Measurements from ENCODE around the gene PRKAG2.
A peak's percentile ranks its signal among the peaks of the same experiment; 100 is the strongest.

The PRKAG2 gene

DNA sequence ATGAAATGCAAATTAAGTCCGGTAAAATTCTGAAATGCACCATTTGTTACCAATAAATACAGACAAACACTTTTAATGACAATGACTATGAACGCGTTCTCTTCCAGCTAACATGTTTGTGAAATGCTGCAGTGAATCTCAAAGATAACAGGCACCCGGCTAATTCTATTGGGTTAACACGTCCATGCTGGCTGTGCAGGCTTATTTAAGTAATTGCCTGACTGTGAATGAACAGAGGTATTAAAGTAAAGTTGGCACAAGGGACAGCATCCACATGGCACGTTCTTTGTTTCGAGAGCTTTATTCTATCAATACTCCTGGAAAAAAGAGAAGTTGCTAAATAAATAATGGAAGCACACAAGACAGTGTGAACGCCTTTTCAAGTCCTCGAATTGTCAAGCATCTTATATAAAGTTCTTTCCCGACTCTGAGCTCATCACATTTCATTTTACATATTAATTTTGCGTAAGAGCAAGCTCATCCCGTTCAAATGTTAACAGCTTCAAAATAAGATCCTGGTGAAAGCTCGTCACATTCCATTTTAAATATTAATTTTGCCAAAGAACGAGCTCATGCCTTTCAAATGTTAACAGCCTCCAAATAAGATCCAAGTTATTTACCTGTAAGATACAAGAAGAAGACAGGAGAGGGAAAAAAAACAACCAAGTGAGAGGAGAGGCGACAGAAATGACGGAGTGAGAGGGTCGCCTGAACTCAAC, 245.9 kb downstream of the PRKAG2 start:
- no peak for DNase-seq

DNA sequence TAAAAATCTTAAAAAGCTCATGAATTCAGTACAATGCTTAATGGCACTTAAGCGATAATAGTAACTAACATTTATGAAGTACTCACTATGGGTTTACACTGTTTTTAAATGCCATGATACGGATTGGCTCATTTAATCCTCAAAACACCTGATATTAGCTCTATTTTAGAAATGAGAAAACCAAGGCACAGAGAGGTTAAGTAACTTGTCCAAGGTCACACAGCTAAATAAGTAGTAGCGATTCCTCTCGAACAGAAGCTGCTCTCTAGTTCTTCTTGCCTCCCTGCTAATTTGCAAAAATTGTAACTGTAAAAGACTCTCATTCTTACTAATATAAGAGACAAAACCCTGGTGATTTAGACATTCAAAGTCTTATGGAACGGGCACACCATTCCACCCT, 246.6 kb downstream of the PRKAG2 start:
- DNase-seq: no peak

DNA sequence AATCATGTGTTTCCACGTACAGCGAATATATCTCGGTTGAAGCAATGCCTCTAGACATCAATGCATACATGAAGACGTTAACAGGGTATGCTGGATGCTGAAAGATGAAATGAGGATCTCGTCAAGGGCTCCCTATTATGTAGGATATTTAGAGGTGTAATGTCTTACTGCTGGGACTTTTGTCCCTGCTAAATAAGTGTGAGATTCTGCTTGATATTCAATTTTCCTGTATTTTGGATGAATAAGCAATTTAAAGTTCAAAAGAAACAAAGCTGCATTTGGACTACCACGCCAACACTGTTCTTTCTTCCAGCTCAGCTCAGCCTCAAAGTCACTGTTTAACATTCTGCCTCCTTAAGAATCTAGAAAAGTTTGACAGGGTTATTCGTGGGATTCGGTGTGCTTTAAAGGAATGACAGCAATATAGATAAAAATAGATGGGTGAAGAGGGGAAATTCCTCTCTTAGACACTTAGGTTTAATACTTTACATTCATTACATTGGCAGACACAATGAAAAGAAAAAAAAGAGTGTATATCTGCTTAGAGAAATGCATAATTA, 247.1 kb downstream of the PRKAG2 start:
- no peak for DNase-seq

DNA sequence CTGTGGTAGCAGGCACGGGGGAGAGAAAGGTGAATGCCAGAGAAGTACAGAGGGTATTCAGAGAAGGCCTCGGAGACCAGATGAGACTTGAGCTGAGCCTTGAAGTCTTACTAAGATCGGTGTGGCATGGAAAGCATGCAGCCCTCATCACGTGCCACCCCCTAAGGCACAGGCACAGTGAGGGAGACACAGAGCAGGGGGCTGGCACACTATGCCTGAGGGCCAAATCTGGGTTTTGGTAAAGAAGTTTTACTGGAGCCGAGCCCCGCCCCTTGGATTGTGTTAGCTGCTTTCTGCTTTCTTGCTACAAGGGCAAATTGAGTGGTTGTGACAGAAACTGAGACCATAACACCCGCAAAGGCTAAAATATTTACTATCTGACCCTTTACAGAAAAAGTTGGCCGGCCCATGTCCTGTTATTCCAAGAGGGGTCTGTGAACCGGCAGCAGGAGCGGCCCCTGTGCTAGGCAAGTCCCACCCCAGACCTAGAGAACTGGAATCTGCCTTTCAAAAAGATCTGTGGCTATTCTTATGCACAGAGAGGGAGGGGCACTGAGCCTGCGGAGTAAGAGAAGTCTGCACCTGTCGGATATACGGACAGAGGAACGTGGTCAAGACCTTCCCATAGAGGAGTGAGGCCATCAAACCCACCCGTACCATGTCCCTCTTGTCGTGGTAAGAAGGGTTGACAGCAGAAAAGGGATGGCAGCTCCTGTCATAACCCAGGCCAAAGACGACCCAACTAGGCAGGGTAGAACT, 247.9 kb downstream of the PRKAG2 start:
- no peak for DNase-seq

DNA sequence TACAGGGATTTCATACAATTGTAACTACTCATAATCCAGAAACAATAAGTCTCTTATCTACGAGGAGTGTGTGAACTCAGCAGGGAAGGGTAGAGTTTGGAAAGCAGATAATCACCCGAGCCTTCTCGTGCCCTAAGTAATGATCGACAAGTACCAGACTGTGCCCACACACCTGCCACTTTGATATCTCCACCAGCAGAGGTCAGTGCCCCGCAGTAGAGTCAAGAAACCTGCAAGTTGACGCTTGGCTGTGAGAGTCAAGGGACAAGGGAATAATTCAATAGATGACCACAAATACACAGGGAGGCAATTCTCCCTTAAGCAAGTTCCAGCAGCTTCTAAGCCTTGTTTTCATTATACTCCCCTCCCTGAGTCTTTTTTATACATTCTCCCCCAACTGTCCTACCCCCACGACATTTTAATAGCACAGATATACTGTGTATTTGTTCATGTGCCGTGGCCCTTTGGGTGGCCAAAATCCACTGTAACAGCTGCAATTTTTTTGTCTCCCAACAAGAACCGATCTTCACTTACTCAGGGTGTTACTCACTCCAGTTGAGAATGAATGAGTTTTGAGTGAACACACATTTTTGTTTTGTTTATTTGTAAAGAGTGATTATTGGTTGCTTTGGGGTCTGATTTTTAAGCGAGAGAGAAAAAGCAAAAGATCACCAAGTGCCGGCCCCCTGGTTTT, 250.3 kb downstream of the PRKAG2 start:
- DNase-seq: peak; percentile 10

DNA sequence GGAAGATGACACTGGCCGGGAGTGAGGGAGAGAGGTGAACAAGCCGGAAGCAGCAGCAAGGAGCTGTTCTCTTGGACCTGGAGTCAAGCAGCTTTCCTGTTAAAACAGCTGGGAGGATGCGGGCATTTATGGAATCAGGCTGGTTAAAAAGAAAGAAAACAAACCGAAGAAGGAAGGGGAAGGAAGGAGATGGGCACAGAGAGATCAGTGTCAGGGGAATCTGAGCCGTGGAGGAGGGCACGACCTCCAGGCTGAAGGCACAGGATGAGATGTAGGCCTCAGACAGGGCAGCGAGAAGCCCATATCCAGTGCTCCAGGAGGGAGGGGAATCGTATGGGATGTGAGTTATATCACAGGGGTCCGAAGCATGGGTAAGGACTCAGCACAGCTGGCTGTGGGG, 251.3 kb downstream of the PRKAG2 start:
- no peak for DNase-seq

DNA sequence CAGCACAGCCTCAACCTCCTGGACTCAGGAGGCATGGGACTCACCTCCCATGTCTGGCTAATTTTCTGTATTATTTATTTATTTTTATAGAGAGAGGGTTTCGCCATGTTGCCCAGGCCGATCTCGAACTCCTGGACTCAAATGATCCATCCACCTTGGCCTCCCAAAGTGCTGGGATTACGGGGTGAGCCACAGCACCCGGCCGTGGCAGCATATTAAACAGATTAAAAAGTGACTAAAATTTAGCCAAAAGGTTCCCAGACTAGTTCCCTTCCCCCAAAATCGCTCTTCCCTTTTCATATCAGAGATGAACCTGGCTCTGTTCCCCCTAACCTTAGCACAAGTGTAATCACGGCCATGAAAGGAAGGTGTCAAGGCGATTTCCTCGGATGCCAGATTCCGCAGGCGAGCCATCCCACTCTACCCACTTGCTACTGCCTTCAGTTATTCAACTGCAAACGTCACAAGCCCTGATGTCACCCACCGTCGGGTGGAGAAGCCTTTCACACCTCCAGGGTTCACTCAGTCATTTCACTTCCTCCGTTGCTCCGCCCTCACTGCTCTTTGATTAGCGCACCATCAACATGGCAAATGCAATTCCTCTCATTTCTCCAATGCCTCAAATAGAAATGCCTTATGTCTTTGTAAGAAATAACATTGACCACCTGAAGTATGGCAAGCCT, 252.5 kb downstream of the PRKAG2 start:
- no peak for DNase-seq

DNA sequence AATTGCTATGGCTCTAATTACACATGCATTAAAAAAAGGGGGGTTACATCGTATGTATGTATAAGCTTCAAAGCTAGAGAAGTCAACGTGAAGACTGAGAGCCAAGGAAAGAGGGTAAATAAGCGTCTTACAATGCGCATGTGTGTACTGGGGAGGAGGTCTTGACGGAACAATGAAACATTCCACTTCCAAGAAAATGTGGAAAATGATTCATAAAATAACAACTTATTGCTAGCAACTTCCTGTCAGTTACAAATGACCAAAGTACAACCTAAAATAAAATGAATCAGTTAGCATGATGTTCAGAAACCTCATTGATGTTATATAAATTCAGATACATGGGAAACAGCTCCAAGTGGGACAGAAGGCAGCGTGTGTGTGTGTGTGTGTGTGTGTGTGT, 253.1 kb downstream of the PRKAG2 start:
- no peak for DNase-seq

DNA sequence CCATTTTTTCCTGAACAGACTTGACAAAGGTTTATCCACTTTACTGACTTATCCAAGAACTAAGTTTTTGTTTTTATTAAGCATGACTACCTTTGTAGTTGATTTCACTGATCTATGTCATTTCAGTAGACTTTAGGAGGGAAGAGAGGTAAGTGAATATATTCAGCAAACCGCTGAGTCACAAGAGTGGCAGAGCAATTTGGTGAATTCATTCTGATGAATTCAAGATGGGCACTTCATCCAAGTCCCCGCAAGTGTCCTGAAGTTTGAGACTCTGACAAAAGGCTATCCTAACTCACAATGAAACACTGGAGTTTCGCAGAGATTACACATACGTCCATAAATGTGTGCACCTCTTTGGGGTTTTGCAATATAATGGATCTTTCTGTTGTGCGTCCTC, 255.0 kb downstream of the PRKAG2 start:
- no peak for DNase-seq

DNA sequence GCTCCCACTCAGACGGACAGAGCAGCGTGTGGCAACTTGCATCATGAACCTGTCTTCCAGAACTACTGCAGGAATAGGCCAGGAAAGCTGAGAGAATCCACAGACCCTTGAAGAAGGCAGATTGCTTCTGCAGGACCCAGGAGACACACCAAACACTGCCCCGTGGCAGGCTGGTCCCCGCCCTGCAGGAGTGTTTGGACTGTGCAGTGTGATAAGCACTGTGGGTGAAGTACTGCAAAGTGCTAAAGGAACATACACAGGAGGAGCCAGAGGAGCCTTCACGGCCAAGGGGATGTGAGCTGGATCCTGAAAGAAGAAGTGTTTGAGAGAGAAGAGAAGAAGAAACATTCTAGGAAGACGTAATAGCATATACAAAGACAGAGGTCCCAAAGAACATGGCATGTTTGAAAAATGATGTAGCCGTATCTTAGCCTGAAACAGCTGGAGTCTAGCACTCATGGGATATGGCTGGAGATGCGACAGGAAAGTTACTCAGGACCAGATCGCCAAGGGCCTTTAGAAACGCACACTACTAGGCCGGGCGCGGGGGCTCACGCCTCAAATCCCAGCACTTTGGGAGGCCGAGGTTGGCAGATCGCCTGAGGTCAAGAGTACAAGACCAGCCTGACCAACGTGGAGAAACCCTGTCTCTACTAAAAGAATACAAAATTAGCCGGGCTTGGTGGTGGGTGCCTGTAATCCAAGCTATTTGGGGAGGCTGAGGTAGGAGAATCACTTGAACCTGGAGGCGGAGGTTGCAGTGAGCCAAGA, 260.3 kb downstream of the PRKAG2 start:
- no peak for DNase-seq

DNA sequence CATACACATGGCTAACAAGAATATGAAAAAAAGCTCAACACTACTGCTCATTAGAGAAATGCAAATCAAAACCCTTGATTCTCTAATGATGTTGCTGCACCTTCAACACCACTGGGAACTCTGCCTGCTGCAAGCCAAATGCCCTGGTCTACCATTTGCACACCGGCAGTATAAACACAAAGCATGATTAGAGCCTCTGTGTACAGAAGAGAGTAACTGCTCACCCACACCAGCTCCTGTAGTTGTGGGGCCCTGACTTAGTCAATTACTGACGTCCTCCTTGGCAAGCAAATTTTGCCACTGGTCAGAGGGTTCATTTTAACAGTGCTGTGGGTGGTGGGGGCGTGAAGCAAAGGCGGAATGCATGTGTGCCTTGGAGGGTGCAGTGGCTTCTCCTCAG, 261.1 kb downstream of the PRKAG2 start:
- no peak for DNase-seq

DNA sequence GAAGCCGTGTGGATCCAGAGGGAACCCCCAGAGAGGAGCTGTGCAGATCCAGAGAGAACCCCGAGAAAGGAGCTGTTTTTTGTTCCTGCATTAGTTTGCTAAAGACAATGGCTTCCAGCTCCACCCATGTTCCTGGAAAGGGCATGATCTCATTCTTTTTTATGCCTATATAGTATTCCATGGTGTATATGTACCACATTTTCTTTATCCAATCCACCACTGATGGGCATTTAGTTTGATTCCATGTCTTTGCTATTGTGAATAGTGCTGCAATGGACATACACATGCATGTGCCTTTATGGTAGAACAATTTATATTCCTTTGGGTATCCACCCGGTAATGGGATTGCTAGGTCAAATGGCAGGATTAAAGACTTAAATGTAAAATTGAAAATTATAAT, 261.9 kb downstream of the PRKAG2 start:
- no peak for DNase-seq

DNA sequence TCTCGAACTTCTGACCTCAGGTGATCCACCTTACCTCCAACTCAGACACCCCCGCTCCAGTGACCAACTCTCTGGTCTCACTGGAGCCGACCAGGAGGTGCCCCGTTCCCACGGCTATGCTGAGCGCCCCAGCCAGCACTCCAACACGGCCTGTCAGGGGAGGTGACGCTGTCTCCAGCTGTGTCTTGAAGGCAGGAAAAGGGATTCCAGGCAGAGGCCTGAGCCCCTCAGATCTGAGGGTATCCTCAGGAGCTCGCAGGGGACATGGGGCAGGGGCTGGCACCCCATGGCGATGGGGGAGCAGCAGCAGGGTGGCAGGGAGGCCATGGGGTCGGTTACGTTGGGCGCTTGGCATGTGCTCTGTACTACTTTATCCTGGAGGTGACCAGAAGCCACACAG, 262.9 kb downstream of the PRKAG2 start:
- DNase-seq: no peak

DNA sequence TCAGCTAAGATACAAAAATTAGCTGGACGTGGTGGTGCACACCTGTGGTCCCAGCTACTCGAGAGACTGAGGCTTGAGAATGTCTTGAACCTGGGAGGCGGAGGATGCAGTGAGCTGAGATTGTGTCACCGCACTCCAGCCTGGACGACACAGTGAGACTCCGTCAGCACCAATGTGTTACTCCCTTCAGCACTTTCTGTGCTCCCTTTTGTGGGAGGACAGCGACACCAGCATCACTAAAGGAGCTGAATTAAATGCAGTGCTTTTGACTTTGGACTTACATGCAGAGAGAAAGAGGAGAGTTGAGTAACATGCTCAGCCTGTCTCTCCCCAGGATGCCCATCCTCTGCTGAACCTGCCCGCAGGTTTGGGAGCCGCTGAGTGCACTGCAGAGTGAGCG, 265.0 kb downstream of the PRKAG2 start:
- no peak for DNase-seq

DNA sequence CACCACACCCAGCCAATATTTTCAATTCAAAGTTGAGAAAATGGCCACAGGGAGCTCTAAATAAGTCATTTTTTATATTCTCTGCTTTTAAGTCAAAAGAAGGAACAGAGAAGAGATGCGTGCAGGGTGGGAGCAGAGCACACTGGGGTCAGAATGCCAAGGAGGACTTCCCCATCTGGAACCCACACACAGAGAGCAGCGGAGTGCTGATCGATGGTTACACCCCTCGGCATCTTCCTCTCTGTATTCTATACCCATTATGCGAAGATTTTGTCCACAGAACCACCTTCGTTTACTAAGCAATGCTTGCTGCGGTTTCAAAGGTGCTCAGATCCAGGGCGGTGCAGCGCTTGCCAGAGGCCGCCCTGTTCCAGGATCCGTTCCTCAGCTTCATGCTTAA, 265.9 kb downstream of the PRKAG2 start:
- DNase-seq: no peak

DNA sequence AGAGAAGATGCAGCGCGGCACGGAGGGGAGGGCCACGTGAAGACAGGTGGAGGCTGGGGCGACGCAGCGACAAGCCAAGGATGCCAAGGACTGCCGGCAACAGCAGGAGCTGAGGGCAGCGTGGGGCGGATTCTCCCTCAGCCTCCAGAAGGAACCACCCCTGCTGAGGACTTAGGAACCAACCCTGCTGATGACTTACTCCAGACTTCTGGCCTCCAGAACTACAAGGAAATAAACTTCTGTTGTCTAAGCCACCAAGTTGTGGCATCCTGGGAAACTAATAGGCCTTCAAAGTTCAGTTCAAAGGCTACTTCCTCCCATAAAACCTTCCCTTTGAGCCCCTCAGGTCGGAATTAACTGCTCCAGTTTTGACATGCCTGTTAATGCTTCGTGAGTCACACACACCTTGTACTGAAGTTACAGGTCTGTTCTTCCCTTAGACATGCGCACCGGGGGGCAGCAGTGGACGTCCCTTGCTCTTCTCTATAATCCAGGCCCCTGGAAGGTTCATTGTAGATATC, 268.8 kb downstream of the PRKAG2 start:
- DNase-seq: no peak

DNA sequence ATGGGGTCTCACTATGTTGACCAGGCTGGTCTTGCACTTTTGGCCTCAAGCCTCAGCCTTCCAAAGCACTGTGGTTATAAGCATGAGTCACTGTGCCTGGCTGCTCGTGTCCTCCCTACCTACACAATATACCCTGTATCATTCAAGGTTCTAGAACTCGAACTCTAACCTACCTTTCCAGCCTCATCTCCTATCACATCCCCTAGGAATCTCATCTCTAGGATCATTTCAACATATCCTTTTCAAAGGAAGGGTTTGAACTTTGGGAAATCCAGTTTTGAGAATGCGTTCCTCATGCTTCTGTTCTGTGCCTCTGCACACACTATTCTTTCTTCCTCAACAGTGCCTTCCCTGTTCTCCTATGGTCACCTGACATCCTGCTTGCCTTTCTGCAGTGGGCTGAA, 269.4 kb downstream of the PRKAG2 start:
- no peak for DNase-seq

DNA sequence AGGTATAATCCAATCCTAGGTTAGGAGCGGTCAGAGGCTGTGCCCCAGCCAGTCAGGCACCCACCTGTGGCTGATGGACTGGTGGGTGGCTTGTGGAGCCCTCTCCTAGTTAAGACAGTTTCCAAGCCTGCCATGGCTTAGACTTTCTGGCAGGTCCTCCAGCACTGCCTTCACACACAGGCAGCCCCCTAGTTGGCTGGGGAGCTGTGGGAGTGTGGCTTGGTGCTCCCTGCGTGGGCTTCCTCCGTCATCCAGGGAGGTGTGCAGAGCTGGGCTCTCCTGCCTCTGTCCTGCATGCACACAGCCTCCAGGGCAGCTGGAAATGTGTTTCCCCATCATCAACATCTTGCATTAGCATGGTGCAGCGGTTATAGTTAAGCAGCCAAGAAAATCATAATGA, 273.0 kb downstream of the PRKAG2 start:
- no peak for DNase-seq

DNA sequence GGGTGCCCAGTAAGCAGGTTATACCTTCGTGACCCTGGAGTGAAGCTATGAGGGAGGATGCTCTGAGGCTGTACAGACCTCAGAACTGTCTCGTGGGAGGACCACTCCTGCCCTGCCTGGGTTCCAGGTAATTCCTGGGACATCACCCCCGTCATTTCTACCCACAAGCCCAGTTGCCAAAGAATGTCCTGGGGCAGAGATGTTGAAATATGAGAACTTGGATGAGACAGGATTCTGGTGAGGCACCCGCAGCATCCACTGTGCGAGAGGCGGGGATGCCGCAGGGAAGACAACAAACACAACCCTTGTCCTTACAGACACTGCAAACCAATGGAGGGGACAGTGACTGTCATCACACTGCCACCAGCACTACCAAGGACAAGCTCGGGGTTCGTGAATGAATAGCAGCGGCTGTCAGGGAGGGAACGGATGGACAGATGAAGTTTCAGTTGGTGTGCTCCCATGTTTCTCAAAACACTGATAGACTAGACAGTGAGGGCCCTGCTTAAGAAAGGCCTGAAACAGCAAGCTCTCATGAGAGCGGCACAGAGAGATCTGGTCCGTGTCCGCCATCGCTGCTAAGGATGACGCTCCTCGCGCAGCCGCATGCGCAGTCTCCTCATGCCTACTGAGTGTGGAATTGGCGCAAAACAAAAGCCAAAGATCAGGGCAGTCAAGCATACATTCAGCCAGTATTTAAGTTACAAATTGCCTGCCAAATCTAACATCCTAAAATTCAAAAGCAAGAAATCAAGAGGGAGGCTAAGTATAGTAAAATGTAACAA, 275.2 kb downstream of the PRKAG2 start:
- no peak for DNase-seq

DNA sequence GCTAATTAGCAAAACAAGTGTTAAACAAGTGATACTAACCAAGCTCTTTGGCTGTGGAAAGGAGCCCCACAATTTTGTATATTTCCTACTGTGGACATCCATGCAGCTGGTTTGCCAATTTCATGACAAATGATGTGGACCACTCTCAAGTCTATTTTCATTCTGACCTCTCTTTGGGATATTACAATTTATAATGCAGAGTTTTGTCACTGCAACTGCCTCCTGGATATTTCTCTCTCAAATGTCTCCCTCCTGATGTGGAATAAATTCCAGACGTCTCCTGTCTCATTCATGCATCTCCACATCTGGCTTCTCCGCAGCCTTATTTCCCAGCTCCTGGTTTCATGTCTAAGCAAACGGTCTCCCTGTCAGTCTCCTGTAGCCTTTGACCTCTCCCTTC, 276.6 kb downstream of the PRKAG2 start:
- no peak for DNase-seq

Data from NCI-H1436 (cell line).